SHP77 (cell line): ENCODE results near the gene CAPZA2.

Experiments
- DNase-seq, 2 experiments: peaks; one replicate each; lab custom pipeline; 2025; lab: John Stamatoyannopoulos, UW

Gene CAPZA2

GRCh38 chr7:116862951-116863670, 724 bp downstream of the CAPZA2 start:
- peak; percentile 23 to 53 for DNase-seq

- no peak for DNase-seq
Observed at GRCh38 chr7:116863936-116864500, 1.6 kb downstream of the CAPZA2 start.

GRCh38 chr7:116871061-116871700, 8.8 kb downstream of the CAPZA2 start:
- no peak for DNase-seq

- no peak for DNase-seq
Observed at GRCh38 chr7:116872026-116872425, 9.6 kb downstream of the CAPZA2 start.

GRCh38 chr7:116873619-116874018, 11.2 kb downstream of the CAPZA2 start:
- DNase-seq = no peak

GRCh38 chr7:116876664-116877442, 14.5 kb downstream of the CAPZA2 start:
- no peak for DNase-seq

GRCh38 chr7:116877443-116878217, 15.2 kb downstream of the CAPZA2 start:
- no peak for DNase-seq

GRCh38 chr7:116884691-116885090, 22.3 kb downstream of the CAPZA2 start:
- no peak for DNase-seq

- no peak for DNase-seq
Observed at GRCh38 chr7:116885724-116886123, 23.3 kb downstream of the CAPZA2 start.

GRCh38 chr7:116886543-116887156, 24.3 kb downstream of the CAPZA2 start:
- no peak for DNase-seq

GRCh38 chr7:116888895-116889294, 26.5 kb downstream of the CAPZA2 start:
- DNase-seq = no peak

GRCh38 chr7:116895849-116896248, 33.5 kb downstream of the CAPZA2 start:
- DNase-seq = no peak

GRCh38 chr7:116897661-116898060, 35.3 kb downstream of the CAPZA2 start:
- DNase-seq = no peak

- DNase-seq = no peak
Observed at GRCh38 chr7:116899308-116899707, 36.9 kb downstream of the CAPZA2 start.

- no peak for DNase-seq
Observed at GRCh38 chr7:116901143-116901542, 38.8 kb downstream of the CAPZA2 start.

- DNase-seq = no peak
Observed at GRCh38 chr7:116902867-116903266, 40.5 kb downstream of the CAPZA2 start.

GRCh38 chr7:116906391-116906790, 44.0 kb downstream of the CAPZA2 start:
- no peak for DNase-seq

GRCh38 chr7:116910383-116910782, 48.0 kb downstream of the CAPZA2 start:
- no peak for DNase-seq

GRCh38 chr7:116911801-116912200, 49.4 kb downstream of the CAPZA2 start:
- no peak for DNase-seq

GRCh38 chr7:116912269-116912909, 50.0 kb downstream of the CAPZA2 start:
- no peak for DNase-seq

- no peak for DNase-seq
Observed at GRCh38 chr7:116918704-116919103, 56.3 kb downstream of the CAPZA2 start.
